ENCODE results near the gene MTA3. TPM values are rescaled to one million over a fixed set of nuclear protein-coding genes. Genes with fewer than 3 reads are reported as not detected.

MTA3 gene
- total RNA-seq, 1 donor from 2014 or later, result 105 TPM

- Mint-ChIP-seq H3K27ac (ENCODE audit: unreplicated experiment) (no peak overlapping the region), H3K4me1 (ENCODE audit: unreplicated experiment) (peaks cover 5% of the 10 kb centered on the region), H3K9me3 (ENCODE audit: unreplicated experiment) (no peaks in the 10 kb centered on the region), H3K4me3 (ENCODE audit: unreplicated experiment) (no peak overlapping the region), H3K27me3 (ENCODE audit: unreplicated experiment) (no peaks in the 10 kb centered on the region), H3K36me3 (ENCODE audit: low read depth, unreplicated experiment) (no peaks in the 10 kb centered on the region)
- no peak for DNase-seq (ENCODE audit: low spot score)
- TF ChIP-seq CTCF (IDR thresholded peaks at IDR 0.05; ENCODE audit: unreplicated experiment), result no peak
These were observed 30.9 kb upstream of the MTA3 start for GRCh38 chr2:42537493-42537892.

GRCh38 chr2:42542871-42543270 is 25.6 kb upstream of the MTA3 start:
- Mint-ChIP-seq H3K9me3 (ENCODE audit: unreplicated experiment) (no peaks in the 10 kb centered on the region), H3K27ac (ENCODE audit: unreplicated experiment) (no peak overlapping the region), H3K36me3 (ENCODE audit: low read depth, unreplicated experiment) (no peaks in the 10 kb centered on the region), H3K27me3 (ENCODE audit: unreplicated experiment) (no peaks in the 10 kb centered on the region), H3K4me1 (ENCODE audit: unreplicated experiment) (peaks cover 16% of the 10 kb centered on the region), H3K4me3 (ENCODE audit: unreplicated experiment) (no peak overlapping the region)
- DNase-seq (ENCODE audit: low spot score), result no peak
- no peak for TF ChIP-seq CTCF (IDR thresholded peaks at IDR 0.05; ENCODE audit: unreplicated experiment)

DNA sequence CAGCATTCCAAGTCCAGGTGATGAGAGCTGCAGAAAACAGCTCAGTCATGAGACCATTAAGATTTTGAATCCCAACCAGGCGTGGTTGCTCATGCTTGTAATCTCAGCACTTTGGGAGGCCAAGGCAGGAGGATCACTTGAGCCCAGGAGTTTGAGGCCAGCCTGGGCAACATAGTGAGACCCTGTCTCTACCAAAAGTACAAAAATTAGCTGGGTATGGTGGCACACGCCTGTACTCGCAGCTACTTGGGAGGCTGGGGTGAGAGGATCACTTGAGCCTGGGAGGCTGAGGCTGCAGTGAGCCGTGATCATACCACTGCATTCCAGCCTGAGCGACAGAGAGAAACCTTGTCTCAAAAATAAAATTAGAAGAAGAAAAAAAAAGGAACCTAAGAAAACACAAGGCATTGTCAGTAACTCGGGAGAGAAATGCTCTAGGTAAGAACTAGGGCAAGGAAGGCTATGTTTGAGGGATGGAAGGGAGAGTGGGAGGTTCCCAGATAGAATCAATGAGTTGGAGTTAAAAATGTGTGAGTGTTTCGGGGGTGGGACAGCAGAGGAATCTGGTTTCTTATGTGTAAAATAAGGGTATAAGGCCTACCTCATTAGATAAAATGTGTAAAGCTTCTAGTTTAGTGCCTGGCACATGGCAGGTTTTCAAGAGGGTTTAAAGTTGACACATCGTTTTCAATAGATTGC is 23.3 kb upstream of the MTA3 start:
- no peaks in the 10 kb centered on the region for H3K9me3 Mint-ChIP-seq (ENCODE audit: unreplicated experiment)
- H3K27ac Mint-ChIP-seq (ENCODE audit: unreplicated experiment), result peak overlapping the region; percentile 14
- no peaks in the 10 kb centered on the region for H3K36me3 Mint-ChIP-seq (ENCODE audit: low read depth, unreplicated experiment)
- no peak for TF ChIP-seq CTCF (IDR thresholded peaks at IDR 0.05; ENCODE audit: unreplicated experiment)
- peaks cover 11% of the 10 kb centered on the region for H3K4me1 Mint-ChIP-seq (ENCODE audit: unreplicated experiment)
- no peak overlapping the region for H3K4me3 Mint-ChIP-seq (ENCODE audit: unreplicated experiment)
- no peak for DNase-seq (ENCODE audit: low spot score)
- H3K27me3 Mint-ChIP-seq (ENCODE audit: unreplicated experiment), result no peaks in the 10 kb centered on the region

GRCh38 chr2:42545841-42546390 is 22.5 kb upstream of the MTA3 start:
- no peak for DNase-seq (ENCODE audit: low spot score)
- Mint-ChIP-seq H3K36me3 (ENCODE audit: low read depth, unreplicated experiment) (no peaks in the 10 kb centered on the region), H3K4me3 (ENCODE audit: unreplicated experiment) (no peak overlapping the region), H3K9me3 (ENCODE audit: unreplicated experiment) (no peaks in the 10 kb centered on the region), H3K27me3 (ENCODE audit: unreplicated experiment) (peaks cover 1% of the 10 kb centered on the region), H3K27ac (ENCODE audit: unreplicated experiment) (no peak overlapping the region), H3K4me1 (ENCODE audit: unreplicated experiment) (peaks cover 11% of the 10 kb centered on the region)
- no peak for TF ChIP-seq CTCF (IDR thresholded peaks at IDR 0.05; ENCODE audit: unreplicated experiment)

DNA sequence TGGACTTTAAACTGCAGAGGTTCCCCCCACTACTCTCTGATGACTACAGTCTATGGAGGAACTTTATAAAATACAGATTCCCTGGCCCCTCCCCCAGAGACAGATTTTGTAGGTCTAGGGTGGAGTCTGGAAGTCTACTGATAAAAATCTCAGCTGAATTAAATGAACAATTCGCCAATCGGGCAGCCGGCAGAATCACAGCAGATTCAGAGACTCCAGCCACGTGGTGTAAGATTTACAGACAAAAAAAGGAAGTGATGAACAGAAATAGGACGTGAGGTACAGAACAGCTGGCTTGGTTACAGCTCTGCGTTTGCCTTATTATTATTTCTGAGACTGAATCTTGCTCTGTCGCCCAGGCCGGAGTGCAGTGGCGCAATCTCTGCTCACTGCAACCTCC is 21.4 kb upstream of the MTA3 start:
- H3K27ac Mint-ChIP-seq (ENCODE audit: unreplicated experiment), result no peak overlapping the region
- H3K4me3 Mint-ChIP-seq (ENCODE audit: unreplicated experiment), result no peak overlapping the region
- H3K27me3 Mint-ChIP-seq (ENCODE audit: unreplicated experiment), result peaks cover 1% of the 10 kb centered on the region
- H3K4me1 Mint-ChIP-seq (ENCODE audit: unreplicated experiment), result peaks cover 11% of the 10 kb centered on the region
- TF ChIP-seq CTCF (IDR thresholded peaks at IDR 0.05; ENCODE audit: unreplicated experiment), result no peak
- no peaks in the 10 kb centered on the region for H3K36me3 Mint-ChIP-seq (ENCODE audit: low read depth, unreplicated experiment)
- no peaks in the 10 kb centered on the region for H3K9me3 Mint-ChIP-seq (ENCODE audit: unreplicated experiment)
- no peak for DNase-seq (ENCODE audit: low spot score)
